Kasumi-1 (cell line): ENCODE measurements around the gene CLCN7.

Experiments
- DNase-seq, 2 experiments: peaks; one replicate each; lab custom pipeline; 2025; lab: John Stamatoyannopoulos, UW

The CLCN7 gene

GRCh38 chr16:1401758-1402154, 73.1 kb downstream of the CLCN7 start:
- no peak for DNase-seq

- DNase-seq, result no peak
Observed at GRCh38 chr16:1401061-1401757, 73.6 kb downstream of the CLCN7 start.

- no peak for DNase-seq
Observed at GRCh38 chr16:1398826-1399581, 75.8 kb downstream of the CLCN7 start.

GRCh38 chr16:1398351-1398750, 76.5 kb downstream of the CLCN7 start:
- DNase-seq, result no peak

- no peak for DNase-seq
Observed at GRCh38 chr16:1397779-1398178, 77.0 kb downstream of the CLCN7 start.

- no peak for DNase-seq
Observed at GRCh38 chr16:1395444-1396031, 79.3 kb downstream of the CLCN7 start.
